SU-DHL-6 (cell line): ENCODE data around the gene CTDSPL.

Experiments used
- CTCF ChIP-seq: fragments of 200-600 bp; sonication (generic); IDR thresholded peaks from one replicate; pipeline ENCODE4 v1.5.1; 2017; ENCODE audit warnings: antibody characterized with exemption, mild to moderate bottlenecking, low read length, moderate library complexity; ENCODE audit not compliant: insufficient read depth, poor library complexity, severe bottlenecking
- EZH2phosphoT487 ChIP-seq: fragments of 200-600 bp; sonication (generic), shearing (Covaris generic); conservative IDR thresholded peaks from 2 replicates; pipeline ENCODE4 v1.6.1; 2018; ENCODE audit warnings: mild to moderate bottlenecking, antibody characterized with exemption, low read length, moderate library complexity, mixed read lengths

- TF ChIP-seq CTCF (no peak), EZH2phosphoT487 (no peak)
These were observed 75.5 kb downstream of the CTDSPL start for GRCh38 chr3:37937156-37937555.
